ENCODE results near the gene SGIP1.
A peak's percentile ranks its signal among the peaks of the same experiment; 100 is the strongest.

The SGIP1 gene

DNA sequence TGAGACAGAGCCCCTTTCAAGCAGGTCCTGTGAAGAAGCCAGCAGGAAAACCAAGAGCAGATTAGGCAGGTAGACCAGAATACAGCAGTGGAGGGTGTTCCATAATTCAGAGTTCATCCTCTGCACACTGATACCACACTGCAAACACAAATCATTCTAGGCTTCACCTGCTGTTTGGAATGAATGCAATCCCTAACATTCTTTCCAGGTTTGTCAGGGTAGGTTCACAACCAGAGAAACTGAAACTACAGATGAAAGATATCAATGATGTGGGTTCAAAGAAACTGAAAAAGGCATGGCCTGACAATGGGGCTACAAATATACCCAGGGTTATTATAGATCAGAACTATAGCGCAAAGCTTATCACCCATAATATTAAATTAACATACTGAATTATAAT, 8.9 kb upstream of the SGIP1 start:
- DNase-seq, result no peak

DNA sequence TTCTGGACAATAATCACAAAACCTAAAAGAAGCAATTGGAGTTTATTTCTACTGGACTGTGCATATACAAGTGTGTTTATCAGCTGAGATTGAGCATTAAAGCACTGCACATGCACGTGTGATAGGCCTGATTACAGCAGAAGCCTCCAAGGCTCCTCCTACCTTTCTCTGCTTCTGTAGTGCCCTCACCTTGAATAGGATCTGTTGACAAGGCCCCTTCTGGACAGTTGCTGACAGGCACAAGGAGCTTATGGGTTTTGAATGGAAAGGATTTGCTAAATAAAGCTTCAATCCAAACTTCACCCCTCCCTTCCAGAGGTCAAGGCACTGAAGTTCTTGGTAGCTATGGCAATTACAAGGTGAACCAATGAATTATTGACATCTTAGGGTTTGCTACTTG, 7.9 kb upstream of the SGIP1 start:
- DNase-seq, result no peak

DNA sequence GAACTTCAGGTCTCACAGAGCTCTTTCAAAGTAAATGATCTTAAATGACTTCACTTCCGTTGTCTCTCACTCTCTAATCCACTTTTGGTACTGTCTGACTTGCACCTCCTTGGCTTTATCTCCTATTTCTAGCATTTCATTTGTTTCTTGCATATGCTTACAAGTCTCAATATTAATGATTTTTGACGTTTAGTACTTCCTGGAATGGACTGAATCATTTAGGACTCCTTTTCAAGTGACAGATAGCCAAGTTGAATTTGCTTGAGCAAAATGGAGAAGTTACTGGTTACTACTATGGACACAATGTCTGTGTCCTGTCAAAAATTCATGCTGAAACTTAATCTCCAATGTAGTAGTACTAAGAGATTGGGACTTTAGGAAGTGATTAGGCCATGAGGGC, 7.0 kb upstream of the SGIP1 start:
- no peak for DNase-seq

DNA sequence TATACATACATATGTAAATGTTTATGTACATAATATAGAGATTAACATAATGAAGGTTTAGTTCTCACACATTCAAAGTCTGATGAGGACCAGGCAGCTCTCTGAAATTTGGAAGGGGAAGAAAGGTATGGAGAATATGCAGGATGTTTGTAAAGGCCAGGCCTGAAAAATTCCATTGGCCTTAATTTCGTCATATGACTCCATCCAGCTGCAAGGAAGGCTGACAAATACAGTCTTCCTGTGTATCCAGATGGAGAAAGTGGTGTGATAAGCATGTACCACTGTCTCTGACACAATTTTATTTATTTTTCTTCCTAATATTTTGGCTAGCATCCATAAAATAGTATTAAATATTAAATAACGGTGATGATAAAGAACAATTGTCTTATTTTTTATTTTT, 6.3 kb upstream of the SGIP1 start:
- DNase-seq, result no peak

DNA sequence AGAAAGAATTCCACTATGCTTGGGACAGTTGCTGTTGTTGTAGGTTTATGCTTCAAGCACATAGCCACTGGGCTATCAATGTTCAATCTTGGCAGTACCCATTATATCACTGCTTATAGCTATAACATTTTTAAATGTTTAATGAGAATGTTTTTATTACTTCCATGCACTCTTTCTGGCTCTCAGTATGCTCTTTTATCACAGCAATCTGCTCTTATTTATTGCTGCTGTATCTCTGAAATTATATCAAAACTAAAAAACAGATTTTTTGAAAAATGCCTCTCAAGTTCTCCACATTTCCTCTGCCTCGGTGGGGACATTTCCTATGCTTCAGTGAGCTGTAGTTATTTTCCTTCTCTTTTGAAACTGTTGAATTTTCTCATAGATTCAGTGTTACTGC, 5.4 kb upstream of the SGIP1 start:
- DNase-seq, result no peak

DNA sequence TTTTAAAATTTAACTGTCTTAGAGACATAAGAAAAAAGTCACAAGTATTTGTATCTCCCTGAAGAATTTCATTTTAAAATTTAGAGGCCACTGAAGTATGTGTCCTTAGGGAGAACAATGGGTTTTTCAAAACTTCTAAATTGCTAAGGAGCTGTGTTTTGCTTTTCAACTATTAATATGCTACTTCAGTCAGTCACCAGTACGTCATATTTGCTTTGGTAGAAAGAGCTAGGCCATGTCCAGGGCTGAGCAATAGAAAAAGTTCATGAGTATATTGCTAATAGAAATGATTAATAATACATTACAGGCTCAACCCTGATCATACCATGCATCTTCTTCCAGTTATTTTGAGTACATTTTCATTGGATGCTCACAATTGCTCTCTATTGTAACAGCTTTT, 1.7 kb upstream of the SGIP1 start:
- no peak for DNase-seq

DNA sequence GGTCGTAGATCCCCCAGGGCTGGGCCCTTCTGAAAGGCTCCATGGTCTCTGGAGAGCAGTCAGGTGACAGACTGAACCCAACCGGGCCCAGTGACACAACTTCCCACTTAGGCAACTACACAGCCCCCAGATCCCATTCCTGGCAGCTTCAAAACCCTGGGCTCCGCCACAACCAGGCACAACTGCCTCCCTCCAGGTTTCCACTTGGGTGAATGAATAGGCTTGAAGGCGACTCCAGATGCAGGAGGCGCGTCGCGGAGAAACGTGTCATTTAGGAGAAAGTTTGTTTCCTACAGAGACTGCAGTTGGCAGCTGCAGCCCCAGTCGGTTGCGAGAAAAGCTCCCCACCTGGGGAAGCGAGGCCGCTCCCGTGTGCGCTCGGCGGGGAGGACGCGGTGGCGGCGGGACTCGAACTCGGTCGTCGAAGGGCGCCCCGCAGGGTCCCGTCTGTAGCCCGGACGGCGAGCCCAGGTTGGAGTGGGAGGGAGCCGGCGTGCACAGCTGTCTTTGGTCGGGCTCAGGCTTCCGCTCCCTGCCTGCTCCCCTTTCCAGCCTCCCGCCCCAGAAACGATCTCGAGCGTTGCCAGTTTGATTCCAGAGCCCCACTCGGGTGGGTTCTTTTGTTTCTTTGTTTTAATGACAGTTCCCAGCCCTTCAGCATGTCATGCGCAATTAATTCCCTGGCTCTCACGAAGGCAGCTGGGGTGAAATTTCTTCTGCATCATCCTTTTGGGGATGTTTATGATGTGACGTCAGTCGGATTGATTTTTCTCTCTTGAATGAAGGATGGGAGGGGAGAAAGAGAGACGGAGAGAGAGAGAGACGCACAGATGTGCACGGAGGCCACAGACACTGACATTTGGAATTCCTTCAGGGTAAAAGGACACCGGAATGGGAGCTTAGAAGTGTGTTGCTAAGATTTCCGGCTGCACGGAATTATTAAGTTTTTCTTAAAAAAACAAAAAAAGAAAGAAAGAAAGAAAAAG, 862 bp upstream of the SGIP1 start:
- peak; percentile 44 for DNase-seq

DNA sequence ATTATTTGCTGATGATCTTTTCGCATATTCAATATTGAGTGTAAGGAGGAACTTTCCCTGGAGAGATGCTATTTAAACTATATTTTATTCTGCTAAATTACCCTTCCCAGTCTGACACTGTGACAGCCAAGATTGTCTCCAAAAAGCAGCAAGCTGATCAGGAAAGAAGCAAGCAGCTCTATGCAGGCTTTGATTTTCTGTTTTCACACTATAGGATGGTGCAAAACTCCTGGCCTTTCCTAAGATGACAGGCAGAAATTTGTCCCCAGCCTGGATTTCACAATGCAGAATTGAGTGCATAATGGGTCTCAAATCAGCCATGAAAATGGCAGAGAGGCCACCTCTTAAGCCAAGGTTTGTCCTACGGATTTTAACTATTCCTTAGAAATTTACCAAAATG, 1.1 kb downstream of the SGIP1 start:
- DNase-seq, result no peak

DNA sequence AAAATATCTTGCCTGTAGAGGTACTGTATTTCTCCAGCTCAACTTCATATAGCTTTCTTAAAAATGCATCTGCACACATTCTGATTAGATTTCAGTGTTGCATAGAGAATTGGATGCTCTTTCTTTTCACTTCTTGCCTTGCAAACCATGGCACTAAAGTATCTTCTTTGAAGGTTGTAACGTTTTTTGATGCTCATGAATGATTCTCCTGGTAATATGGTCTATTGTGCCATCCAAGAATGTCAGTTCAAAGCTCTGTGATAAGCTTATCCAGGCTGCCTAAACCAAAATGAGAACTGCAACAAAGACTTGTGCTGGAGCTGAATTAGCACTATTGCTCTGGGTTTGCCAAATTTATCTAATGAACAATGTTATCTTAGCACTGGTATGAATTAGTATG, 1.9 kb downstream of the SGIP1 start:
- no peak for DNase-seq

DNA sequence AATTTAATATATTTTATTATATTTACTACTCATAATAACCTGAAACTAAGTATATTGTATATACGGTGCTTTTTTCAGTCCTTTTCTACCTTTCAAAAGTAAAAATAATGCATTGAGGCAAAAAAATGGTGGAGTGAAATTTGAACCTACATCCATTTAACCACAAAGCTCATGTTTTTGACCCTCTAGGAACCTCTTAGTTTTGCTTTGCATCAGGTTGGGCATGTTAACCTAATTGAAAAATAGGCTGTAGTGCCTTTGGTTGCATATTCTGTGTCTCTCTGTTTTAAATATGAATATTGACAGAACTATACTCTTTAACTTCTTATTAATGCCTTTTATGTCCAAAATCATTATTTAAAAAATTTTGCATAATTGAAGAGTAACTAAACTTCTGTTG, 3.8 kb downstream of the SGIP1 start:
- no peak for DNase-seq

DNA sequence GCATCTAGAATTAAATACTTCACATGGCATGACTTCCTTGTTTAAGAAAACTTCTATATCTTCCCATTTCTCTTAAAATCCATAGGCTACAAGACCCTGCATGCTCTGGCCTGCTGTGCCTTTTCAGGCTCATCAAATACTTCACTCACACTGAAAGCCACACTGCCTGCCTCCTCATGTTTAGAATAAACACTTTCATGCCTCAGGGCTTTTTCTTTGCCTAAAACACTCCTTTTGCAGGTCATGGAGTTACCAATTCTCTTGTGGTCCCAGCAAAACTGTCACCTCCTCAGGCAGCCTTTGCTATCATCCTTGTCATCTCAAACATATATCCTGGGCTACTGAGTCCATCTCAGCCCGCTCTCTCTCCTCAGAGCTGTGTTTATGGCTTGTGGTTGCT, 5.5 kb downstream of the SGIP1 start:
- no peak for DNase-seq

DNA sequence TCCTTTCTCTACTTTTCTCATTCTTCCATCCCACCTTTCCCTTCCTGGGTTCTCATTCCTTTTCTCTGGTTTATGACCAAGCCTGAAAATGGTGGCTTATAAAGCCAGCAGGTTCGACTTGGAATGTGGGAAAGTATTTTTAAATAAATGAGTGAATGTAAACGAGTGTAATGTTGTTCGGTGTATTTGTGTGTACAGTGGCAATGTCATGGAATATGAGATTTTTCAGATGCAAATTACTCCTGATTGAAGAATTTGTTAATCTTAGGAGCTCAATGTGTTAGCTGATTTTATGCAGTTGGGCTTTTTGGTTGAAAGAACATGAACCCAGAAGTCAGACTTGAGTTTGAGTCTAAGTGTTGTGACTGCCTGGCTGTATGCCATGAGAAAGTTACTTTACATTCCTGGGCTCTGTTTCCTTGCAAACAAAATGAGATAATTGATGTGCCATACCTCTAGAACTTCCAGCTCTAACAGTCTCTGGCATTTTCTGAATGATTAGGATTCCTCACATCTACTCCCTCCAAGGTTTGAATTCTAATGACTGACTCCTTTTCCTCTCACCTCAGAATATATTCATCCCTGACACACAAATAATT, 6.6 kb downstream of the SGIP1 start:
- no peak for DNase-seq

DNA sequence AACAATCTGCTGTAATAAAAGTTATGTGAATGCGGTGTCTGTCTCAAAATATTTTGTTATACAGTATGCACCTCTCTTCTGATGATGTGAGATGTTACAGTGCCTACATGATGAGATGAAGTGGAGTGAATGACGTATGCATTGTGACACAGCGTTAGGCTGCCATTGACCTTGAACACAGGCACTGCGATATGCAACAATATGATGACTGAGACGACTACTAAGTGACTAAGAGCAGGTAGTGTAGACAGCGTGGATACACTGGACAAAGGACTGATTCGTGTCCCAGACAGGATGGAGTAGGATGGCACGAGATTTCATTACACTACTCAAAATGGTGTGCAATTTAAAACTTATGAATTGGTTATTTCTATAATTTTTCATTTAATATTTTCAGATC, 8.4 kb downstream of the SGIP1 start:
- DNase-seq, result no peak

DNA sequence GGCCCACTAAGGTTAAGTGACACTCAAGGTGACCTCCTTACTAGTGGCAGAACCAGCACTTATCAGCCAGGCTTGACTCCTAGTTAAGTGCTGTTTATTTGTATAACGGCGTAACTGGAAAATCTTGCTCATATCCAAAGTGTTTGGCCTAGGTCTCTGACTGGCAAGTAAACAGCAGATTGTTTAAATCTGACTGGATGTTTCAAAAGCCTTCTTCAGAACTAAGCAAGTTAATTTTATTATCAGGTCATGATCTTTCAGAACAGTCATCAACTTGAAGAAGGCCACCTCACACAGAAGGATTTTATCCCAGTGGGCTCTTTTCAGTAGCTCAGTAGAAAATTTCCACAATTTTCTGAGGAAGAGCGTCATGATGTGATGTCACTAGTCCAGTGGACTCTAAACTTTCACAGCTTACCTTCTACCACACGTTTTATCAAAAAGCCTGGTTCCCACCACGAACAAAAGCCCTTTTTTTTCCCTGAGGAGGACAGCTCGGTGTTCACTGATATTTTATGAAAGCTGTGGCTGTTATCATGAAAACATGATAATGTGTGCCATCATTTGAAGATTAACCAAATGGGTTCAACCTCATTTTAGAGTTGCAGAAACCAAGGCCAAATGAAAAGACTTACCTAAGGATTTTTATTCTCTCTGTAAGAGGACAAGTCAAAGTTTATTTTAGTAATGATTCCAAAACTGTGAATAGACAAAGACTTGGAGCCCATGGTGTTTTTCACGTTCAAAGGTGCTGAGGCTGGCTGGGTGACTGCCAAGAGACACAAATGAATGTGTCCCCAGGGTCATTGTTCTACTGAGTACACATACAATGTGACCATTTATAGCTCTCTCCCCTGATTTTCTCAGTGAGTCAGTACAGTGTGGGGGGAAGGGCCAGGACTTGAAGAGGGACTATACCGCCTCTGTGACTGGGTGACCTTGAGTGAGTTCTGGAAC, 9.1 kb downstream of the SGIP1 start:
- no peak for DNase-seq

DNA sequence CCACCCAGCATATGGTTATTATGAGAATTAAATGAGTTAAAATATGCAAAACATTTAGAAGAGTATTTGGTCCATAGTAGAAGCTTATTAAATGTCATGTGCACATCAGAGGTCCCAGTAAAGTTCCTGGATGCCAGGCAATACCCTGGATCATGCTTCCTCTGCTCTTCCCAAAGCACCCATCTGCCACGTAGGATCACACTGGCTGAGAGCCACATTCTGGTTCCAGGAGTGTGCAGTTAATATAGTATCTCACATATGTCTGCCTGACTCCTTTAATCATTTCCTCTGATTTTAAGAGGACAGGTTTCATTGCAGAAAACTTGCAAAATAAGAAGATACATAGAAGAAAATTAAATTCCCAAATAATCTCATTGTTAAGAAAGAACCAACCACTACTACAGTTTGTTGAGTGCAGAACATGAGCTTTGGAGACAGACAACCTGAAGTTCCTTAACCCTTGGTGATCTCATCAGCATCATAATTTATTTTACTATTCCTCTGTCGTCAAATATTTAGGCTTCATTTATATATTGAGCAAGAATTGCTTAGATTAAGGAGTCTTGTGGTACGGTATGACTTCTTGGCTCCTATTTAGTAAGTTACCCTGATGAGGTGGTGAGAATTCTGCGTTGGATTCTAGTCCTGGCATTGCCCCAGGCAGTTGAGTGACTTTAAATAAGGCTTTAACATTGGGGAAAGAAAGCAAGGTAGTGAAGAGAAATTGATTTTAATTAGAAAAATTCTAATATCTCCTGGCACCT, 12.3 kb downstream of the SGIP1 start:
- DNase-seq, result no peak

DNA sequence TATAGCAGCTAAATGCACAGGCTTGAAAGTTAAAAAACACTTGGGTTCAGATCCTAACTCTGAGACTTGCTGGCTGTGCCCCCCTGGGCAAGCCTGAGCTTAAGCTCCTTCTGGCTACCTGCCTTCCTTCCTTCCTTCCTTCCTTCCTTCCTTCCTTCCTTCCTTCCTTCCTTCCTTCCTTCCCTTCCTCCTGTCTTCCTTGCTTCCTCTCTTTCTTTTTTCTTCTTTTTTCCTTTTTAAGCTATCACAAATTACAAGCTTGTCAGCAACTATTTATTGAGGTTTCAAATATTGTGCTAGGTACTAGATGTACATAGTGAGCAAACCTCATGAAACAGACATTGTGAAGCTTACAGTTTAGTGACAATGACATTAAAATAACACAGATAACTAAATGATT, 15.1 kb downstream of the SGIP1 start:
- DNase-seq, result no peak

DNA sequence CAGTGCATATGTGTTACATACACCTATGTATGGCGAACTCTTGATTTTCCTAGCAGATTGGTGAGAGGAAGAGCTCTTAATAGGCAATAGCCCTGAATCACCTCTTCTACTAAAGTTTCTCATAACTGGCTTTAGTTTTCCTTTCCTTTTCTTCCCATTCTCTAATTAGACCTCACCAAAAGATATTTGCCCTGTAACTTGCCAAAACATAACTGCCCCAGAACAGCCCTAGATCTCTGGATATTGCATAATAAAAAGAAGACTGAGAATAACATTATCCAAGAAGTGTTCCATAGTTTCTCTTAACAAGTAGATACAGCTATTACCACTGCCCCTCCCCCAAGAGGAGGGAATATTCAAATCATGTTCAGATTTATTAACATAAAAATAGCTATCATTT, 16.3 kb downstream of the SGIP1 start:
- DNase-seq, result no peak

DNA sequence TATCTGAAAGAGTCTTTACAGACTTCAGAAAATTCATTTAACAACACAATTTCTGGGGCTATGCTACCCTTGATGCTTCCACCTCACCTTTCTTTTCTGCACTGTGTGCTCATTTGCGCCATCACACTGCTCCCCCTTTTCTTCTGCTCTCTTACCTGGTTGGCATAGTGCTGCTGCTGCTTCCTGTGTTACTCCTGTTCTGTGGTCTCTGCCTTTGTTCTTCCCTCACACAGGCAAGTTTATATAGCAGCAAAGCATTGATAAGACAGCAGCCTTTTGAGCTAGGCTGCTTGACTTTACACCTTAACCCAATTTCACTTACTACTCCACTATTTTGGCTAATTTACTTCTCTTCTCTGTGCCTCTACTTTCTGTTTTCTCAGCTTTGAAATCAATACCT, 18.3 kb downstream of the SGIP1 start:
- no peak for DNase-seq

DNA sequence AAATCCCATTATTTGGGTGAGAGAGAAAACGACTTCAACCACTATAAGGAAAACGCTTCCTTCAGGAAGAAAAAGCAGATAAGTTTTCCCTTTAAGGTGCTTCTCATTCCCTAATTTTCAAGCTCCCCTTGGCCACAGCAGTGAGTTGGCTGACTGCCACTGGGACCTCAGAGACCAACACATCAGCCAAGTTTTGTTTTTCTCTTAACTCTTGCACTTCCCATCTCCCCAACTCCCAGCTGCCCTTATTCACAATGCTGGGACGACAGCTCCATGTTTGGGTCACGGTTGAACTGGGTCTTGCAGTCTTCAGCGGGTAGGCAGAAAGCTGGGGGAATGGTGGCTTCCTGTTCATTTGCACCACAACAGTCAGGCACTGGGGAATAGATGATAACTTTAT, 18.9 kb downstream of the SGIP1 start:
- no peak for DNase-seq

DNA sequence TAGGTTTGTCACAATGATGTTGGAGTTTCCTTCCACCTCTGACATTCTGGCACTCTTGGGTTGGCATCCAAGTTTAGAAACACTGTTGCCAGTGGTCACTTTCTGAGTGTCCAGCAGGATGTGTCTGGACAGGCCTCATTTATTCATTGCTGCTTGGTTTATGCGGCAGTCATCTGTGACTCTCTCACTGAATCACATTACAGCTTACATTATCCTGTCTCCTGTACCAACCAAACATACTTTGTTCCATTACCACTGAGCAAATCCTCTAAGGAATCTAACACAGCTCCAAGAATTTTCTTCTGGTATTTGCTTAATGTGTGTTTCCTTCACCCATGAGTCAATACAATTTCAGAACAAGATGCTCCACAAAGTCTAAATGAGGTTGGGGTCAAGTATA, 19.9 kb downstream of the SGIP1 start:
- no peak for DNase-seq

DNA sequence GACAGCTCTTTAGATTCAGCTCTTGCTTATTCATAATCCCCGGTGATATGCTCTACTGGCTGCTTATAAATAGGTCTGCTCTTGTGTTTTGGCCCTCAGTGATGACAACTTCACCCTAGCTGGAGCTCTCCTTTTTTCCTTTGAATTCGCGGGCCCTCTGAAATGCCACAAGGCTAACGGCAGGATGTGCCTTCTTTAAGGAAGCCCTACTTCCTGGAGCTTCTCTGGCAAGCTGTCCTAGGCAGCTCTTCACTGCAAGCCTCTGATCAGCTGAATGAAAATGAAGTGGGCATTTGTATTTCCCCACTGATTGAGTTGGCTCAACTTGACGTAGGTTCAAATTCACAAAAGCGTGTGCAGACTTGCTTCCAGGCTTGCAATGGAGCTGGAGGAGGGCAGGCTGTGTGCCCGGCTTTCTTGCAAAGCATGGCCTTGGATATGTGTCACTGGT, 22.2 kb downstream of the SGIP1 start:
- DNase-seq, result no peak

DNA sequence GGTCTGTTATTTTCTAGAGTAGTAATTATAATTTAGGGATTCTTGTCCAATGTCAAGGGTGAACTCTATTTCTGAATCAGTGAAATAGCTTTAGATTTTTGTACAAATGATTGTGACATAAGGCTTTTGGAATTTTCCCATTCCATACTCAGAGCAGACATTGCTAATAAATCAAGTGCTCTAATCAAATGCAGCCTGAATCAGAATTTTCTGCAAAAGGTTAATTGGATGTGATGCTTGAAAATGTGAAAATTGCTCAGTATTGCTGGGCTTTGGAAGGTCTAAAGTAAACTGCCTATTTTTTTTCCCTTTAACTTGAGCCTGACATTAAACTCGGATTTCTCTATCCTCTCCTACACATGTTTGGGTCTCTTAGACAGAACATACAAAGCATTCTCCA, 23.2 kb downstream of the SGIP1 start:
- DNase-seq, result no peak

DNA sequence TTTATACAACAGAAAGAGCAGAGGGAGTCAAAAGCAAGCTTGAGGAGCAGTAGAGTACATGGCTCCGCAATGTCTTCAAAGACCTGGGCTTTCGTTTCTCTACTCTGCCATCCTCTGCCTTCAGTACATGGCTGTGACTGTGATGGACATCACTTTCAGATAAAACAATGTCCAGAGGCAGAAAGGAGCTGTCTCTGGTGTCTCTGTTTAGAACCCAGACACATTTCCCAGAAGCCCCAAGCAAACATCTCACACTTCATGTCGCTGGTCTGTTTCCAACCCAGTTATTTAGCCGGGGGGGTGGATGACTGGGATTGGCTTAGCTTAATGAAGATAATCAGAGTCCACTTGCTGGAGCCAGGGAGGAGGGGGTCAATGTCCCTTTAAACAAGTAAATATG, 25.6 kb downstream of the SGIP1 start:
- DNase-seq, result no peak
